HG03442 (cell line): ENCODE results near the gene MAMLD1.

Source experiments
- ATAC-seq: cut with Tn5 transposase; IDR thresholded peaks from one replicate; pipeline ENCODE4 v1.9.1; 2021; ENCODE audit warnings: mild to moderate bottlenecking, moderate library complexity; ENCODE audit not compliant: unreplicated experiment

Gene MAMLD1

GRCh38 chrX:150377005-150377404 lies 13.9 kb downstream of the MAMLD1 start:
- no peak for ATAC-seq

- ATAC-seq: no peak
Observed at GRCh38 chrX:150405006-150405405, 41.9 kb downstream of the MAMLD1 start.

GRCh38 chrX:150405576-150405975 lies 42.5 kb downstream of the MAMLD1 start:
- ATAC-seq: no peak

GRCh38 chrX:150406596-150406995 lies 43.5 kb downstream of the MAMLD1 start:
- ATAC-seq: no peak

GRCh38 chrX:150408007-150408406 lies 44.9 kb downstream of the MAMLD1 start:
- ATAC-seq: no peak

GRCh38 chrX:150408561-150408960 lies 45.4 kb downstream of the MAMLD1 start:
- ATAC-seq: no peak

- no peak for ATAC-seq
Observed at GRCh38 chrX:150409486-150409885, 46.4 kb downstream of the MAMLD1 start.

- ATAC-seq: no peak
Observed at GRCh38 chrX:150409964-150410363, 46.8 kb downstream of the MAMLD1 start.

- ATAC-seq: no peak
Observed at GRCh38 chrX:150410513-150410912, 47.4 kb downstream of the MAMLD1 start.

- no peak for ATAC-seq
Observed at GRCh38 chrX:150411656-150412055, 48.5 kb downstream of the MAMLD1 start.

GRCh38 chrX:150414228-150414627 lies 51.1 kb downstream of the MAMLD1 start:
- ATAC-seq: no peak

GRCh38 chrX:150416469-150416868 lies 53.4 kb downstream of the MAMLD1 start:
- no peak for ATAC-seq

- no peak for ATAC-seq
Observed at GRCh38 chrX:150421816-150422215, 58.7 kb downstream of the MAMLD1 start.

GRCh38 chrX:150429594-150429993 lies 66.5 kb downstream of the MAMLD1 start:
- no peak for ATAC-seq

- ATAC-seq: no peak
Observed at GRCh38 chrX:150436195-150436594, 73.1 kb downstream of the MAMLD1 start.

- no peak for ATAC-seq
Observed at GRCh38 chrX:150438165-150438564, 75.0 kb downstream of the MAMLD1 start.

- no peak for ATAC-seq
Observed at GRCh38 chrX:150446151-150446550, 83.0 kb downstream of the MAMLD1 start.

GRCh38 chrX:150446995-150447394 lies 83.9 kb downstream of the MAMLD1 start:
- no peak for ATAC-seq

GRCh38 chrX:150449313-150449712 lies 86.2 kb downstream of the MAMLD1 start:
- ATAC-seq: no peak

- ATAC-seq: no peak
Observed at GRCh38 chrX:150450519-150451177, 87.5 kb downstream of the MAMLD1 start.

GRCh38 chrX:150451953-150452352 lies 88.8 kb downstream of the MAMLD1 start:
- ATAC-seq: no peak

- ATAC-seq: no peak
Observed at GRCh38 chrX:150454083-150454482, 91.0 kb downstream of the MAMLD1 start.

- no peak for ATAC-seq
Observed at GRCh38 chrX:150454508-150455214, 91.5 kb downstream of the MAMLD1 start.
